NCI-H2227 (cell line): ENCODE measurements around the gene ANXA8.

ENCODE experiments used
- DNase-seq: peaks from one replicate; lab custom pipeline; 2025; ENCODE audit not compliant: unreplicated experiment; lab: John Stamatoyannopoulos, UW

The ANXA8 gene

GRCh38 chr10:47449102-47449978, 34.6 kb downstream of the ANXA8 start:
- DNase-seq = no peak

GRCh38 chr10:47447705-47448104, 36.2 kb downstream of the ANXA8 start:
- DNase-seq = no peak

GRCh38 chr10:47447209-47447608, 36.7 kb downstream of the ANXA8 start:
- DNase-seq = no peak

GRCh38 chr10:47445720-47446119, 38.2 kb downstream of the ANXA8 start:
- no peak for DNase-seq

GRCh38 chr10:47444047-47444446, 39.9 kb downstream of the ANXA8 start:
- no peak for DNase-seq

- DNase-seq = no peak
Observed at GRCh38 chr10:47443145-47443544, 40.8 kb downstream of the ANXA8 start.

- DNase-seq = no peak
Observed at GRCh38 chr10:47442351-47442750, 41.6 kb downstream of the ANXA8 start.

GRCh38 chr10:47441938-47442337, 42.0 kb downstream of the ANXA8 start:
- DNase-seq = no peak

- DNase-seq = no peak
Observed at GRCh38 chr10:47440207-47440606, 43.7 kb downstream of the ANXA8 start.

GRCh38 chr10:47438857-47439474, 44.9 kb downstream of the ANXA8 start:
- no peak for DNase-seq

GRCh38 chr10:47435081-47435480, 48.8 kb downstream of the ANXA8 start:
- DNase-seq = no peak

GRCh38 chr10:47425813-47426419, 58.0 kb downstream of the ANXA8 start:
- DNase-seq = no peak

- no peak for DNase-seq
Observed at GRCh38 chr10:47424231-47424630, 59.7 kb downstream of the ANXA8 start.

- no peak for DNase-seq
Observed at GRCh38 chr10:47423476-47423875, 60.4 kb downstream of the ANXA8 start.

- no peak for DNase-seq
Observed at GRCh38 chr10:47421057-47421952, 62.6 kb downstream of the ANXA8 start.

- no peak for DNase-seq
Observed at GRCh38 chr10:47420305-47421056, 63.4 kb downstream of the ANXA8 start.

- no peak for DNase-seq
Observed at GRCh38 chr10:47419421-47419820, 64.5 kb downstream of the ANXA8 start.

GRCh38 chr10:47418966-47419365, 64.9 kb downstream of the ANXA8 start:
- no peak for DNase-seq

GRCh38 chr10:47418321-47418720, 65.6 kb downstream of the ANXA8 start:
- no peak for DNase-seq
